Lower leg skin (tissue), 3 donors: ENCODE data around the gene SLC9A9.

Experiments
- CTCF ChIP-seq, 3 donors: fragments of 450-650 bp; IDR thresholded peaks; one replicate each; pipeline ENCODE4 v1.5.1; 2016; ENCODE audit warnings: antibody characterized with exemption in 3 of 3, mild to moderate bottlenecking in 3 of 3, moderate library complexity in 2 of 3
- POLR2A ChIP-seq, 2 donors: fragments of 450-650 bp; IDR thresholded peaks; one replicate each; pipeline ENCODE4 v1.6.1; 2016 to 2017; ENCODE audit warnings: antibody characterized with exemption in 2 of 2, mild to moderate bottlenecking in 1 of 2, moderate library complexity in 1 of 2

- TF ChIP-seq CTCF (IDR thresholded peaks at IDR 0.05), result no peak
- TF ChIP-seq POLR2A (IDR thresholded peaks at IDR 0.05), result no peak
These were observed 581.3 kb downstream of the SLC9A9 start for GRCh38 chr3:143266927-143267326.
